ENCODE data around the gene EEPD1. TPM values are rescaled to one million over a fixed set of nuclear protein-coding genes. Genes with fewer than 3 reads are reported as not detected.

Gene EEPD1
- total RNA-seq, 1 donor from 2014 or later: 6.5 TPM

DNA sequence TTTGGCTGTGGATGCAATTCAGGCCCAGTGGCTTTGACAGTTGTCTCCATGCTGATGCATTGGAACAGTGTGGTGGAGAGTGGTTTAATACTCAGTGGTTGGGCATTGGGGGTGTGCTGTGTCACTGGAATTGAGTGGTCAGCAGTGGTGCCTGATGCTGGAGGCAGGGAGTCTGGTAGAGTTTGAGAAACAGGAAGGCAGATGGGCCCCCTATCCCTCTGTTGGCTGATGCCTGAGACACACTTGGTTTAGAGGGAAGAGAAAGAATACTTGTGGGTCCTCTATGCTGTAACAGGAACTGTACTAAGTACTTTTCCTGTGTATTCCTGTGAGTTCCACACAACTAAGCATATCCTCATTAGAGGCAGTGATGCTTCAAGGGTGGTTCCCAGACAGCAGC lies 55.4 kb downstream of the EEPD1 start:
- no peak overlapping the region for H3K4me3 ChIP-seq
- Mint-ChIP-seq H3K36me3 (peaks cover 3% of the 10 kb centered on the region), H3K9me3 (peaks cover 4% of the 10 kb centered on the region), H3K4me1 (peaks cover 54% of the 10 kb centered on the region), H3K27me3 (ENCODE audit: insufficient read depth, low read depth) (no peaks in the 10 kb centered on the region), H3K27ac (peak overlapping the region; percentile 14), H3K4me3 (no peak overlapping the region)
- no peaks in the 10 kb centered on the region for H3K27me3 ChIP-seq
- no peak for DNase-seq (ENCODE audit: low spot score)
- H3K79me2 ChIP-seq (ENCODE audit: low read depth): no peaks in the 10 kb centered on the region
- no peaks in the 10 kb centered on the region for H3F3A ChIP-seq (ENCODE audit: low read depth)
- H3K36me3 ChIP-seq: no peaks in the 10 kb centered on the region
- no peak overlapping the region for H3K9ac ChIP-seq
- no peak for TF ChIP-seq EZH2phosphoT487 (IDR thresholded peaks at IDR 0.05)
- TF ChIP-seq CTCF (IDR thresholded peaks at IDR 0.05): no peak
- TF ChIP-seq EZH2 (IDR thresholded peaks at IDR 0.05): no peak
- H3K9me3 ChIP-seq (ENCODE audit: low read depth): no peaks in the 10 kb centered on the region
- no peak overlapping the region for H3K27ac ChIP-seq
- peak overlapping the region; percentile 8 for H2AFZ ChIP-seq (replicated peaks)
- H4K20me1 ChIP-seq (ENCODE audit: low read depth): no peaks in the 10 kb centered on the region
- H3K4me1 ChIP-seq: peaks cover 24% of the 10 kb centered on the region
- H3K4me2 ChIP-seq: no peak overlapping the region

DNA sequence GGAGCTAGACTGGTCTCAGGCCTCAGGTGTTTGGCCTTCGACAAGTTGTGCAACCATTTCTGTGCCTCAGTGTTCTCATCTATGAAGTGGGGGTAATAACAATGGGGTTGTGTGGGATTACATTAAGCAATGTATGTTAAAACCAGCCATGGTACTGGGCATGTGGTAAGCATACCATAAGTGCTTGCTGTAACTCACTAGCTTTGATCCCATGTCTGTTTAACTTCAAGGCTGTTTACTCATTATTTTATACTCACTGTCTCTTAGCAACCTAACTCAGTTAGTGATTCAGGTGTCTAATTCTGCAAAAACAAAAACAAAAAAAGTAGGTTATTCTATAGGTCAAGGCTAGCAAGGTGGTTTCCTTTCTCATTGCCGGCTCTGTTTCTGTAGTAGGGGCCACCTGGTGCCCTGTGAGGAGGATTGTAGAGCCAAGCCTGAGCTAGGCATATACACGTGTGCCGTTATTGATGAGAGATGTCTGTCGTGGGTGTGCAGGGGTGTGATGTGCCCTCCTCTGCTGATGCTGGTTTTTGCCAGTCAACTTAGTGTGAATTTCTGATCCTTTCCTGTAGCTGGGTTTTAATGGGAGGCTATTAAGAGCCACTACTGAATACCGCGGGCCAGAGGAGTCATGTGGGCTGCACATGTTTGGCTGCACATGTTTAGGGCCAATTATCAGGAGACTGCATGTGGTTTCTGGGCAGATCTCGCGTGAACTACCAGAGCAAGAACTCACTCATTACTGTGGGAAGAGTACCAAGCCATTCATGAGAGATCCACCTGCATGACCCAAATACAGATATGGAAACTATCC lies 56.2 kb downstream of the EEPD1 start:
- Histone ChIP-seq H3F3A (ENCODE audit: low read depth) (no peaks in the 10 kb centered on the region), H3K9ac (no peak overlapping the region), H3K9me3 (ENCODE audit: low read depth) (no peaks in the 10 kb centered on the region), H2AFZ (replicated peaks) (no peak overlapping the region), H3K27me3 (no peaks in the 10 kb centered on the region), H3K36me3 (no peaks in the 10 kb centered on the region), H3K27ac (no peak overlapping the region), H3K4me3 (no peak overlapping the region), H4K20me1 (ENCODE audit: low read depth) (no peaks in the 10 kb centered on the region), H3K79me2 (ENCODE audit: low read depth) (no peaks in the 10 kb centered on the region), H3K4me1 (peaks cover 20% of the 10 kb centered on the region), H3K4me2 (no peak overlapping the region)
- H3K9me3 Mint-ChIP-seq: peaks cover 9% of the 10 kb centered on the region
- no peak for DNase-seq (ENCODE audit: low spot score)
- H3K36me3 Mint-ChIP-seq: peaks cover 4% of the 10 kb centered on the region
- TF ChIP-seq EZH2phosphoT487 (IDR thresholded peaks at IDR 0.05) (no peak), CTCF (IDR thresholded peaks at IDR 0.05) (no peak), EZH2 (IDR thresholded peaks at IDR 0.05) (no peak)
- no peak overlapping the region for H3K4me3 Mint-ChIP-seq
- H3K27me3 Mint-ChIP-seq (ENCODE audit: insufficient read depth, low read depth): no peaks in the 10 kb centered on the region
- H3K27ac Mint-ChIP-seq: peak overlapping the region; percentile 14
- H3K4me1 Mint-ChIP-seq: peaks cover 52% of the 10 kb centered on the region

GRCh38 chr7:36209814-36210183 lies 56.7 kb downstream of the EEPD1 start:
- Histone ChIP-seq H2AFZ (replicated peaks) (no peak overlapping the region), H3F3A (ENCODE audit: low read depth) (no peaks in the 10 kb centered on the region), H3K79me2 (ENCODE audit: low read depth) (no peaks in the 10 kb centered on the region), H3K4me2 (no peak overlapping the region), H3K9ac (no peak overlapping the region), H3K27me3 (no peaks in the 10 kb centered on the region), H3K27ac (no peak overlapping the region), H4K20me1 (ENCODE audit: low read depth) (no peaks in the 10 kb centered on the region), H3K4me3 (no peak overlapping the region), H3K4me1 (peaks cover 19% of the 10 kb centered on the region), H3K9me3 (ENCODE audit: low read depth) (no peaks in the 10 kb centered on the region), H3K36me3 (no peaks in the 10 kb centered on the region)
- Mint-ChIP-seq H3K27ac (no peak overlapping the region), H3K4me3 (no peak overlapping the region), H3K4me1 (peaks cover 55% of the 10 kb centered on the region), H3K9me3 (peaks cover 12% of the 10 kb centered on the region), H3K36me3 (peaks cover 6% of the 10 kb centered on the region), H3K27me3 (ENCODE audit: insufficient read depth, low read depth) (no peaks in the 10 kb centered on the region)
- TF ChIP-seq EZH2phosphoT487 (IDR thresholded peaks at IDR 0.05): no peak
- no peak for TF ChIP-seq EZH2 (IDR thresholded peaks at IDR 0.05)
- no peak for TF ChIP-seq CTCF (IDR thresholded peaks at IDR 0.05)
- no peak for DNase-seq (ENCODE audit: low spot score)

All from neural progenitor cell (in vitro differentiated cells).